PFSK-1 (cell line): Measurements from ENCODE around the gene ACTN1.

Experiments
- FOXP2 ChIP-seq: optimal IDR thresholded peaks from 2 replicates; pipeline ENCODE3; 2011; ENCODE audit warnings: borderline replicate concordance, control low read depth, inconsistent platforms; ENCODE audit not compliant: insufficient read depth; ENCODE audit errors: extremely low read length, extremely low read depth
- POLR2AphosphoS5 ChIP-seq: IDR thresholded peaks from 2 replicates; pipeline ENCODE4 v1.6.1; 2012; ENCODE audit warnings: low read depth, mild to moderate bottlenecking, control low read depth, low read length, moderate library complexity
- REST ChIP-seq, 2 experiments: IDR thresholded peaks; 2 replicates each; pipeline versions ENCODE4 v1.6.1 to v1.8.0; 2011 to 2012; ENCODE audit warnings: low read depth in 2 of 2, low read length in 2 of 2, control low read depth in 1 of 2, inconsistent platforms in 1 of 2, mild to moderate bottlenecking in 1 of 2, moderate library complexity in 1 of 2; ENCODE audit not compliant: insufficient read depth in 1 of 2
- SIN3A ChIP-seq: IDR thresholded peaks from 2 replicates; pipeline ENCODE4 v1.6.1; 2012; ENCODE audit warnings: mild to moderate bottlenecking, low read length, moderate library complexity, borderline replicate concordance; ENCODE audit not compliant: insufficient read depth
- TAF1 ChIP-seq: IDR thresholded peaks from 2 replicates; pipeline ENCODE4 v1.6.1; 2012; ENCODE audit warnings: low read length, control low read depth, borderline replicate concordance; ENCODE audit not compliant: insufficient read depth

The ACTN1 gene

GRCh38 chr14:68982581-68982980 is 3.5 kb upstream of the ACTN1 start:
- TF ChIP-seq FOXP2 (no peak), REST (IDR thresholded peaks at IDR 0.05; ENCODE audit: insufficient read depth in 1 of 2, low read depth in 2 of 2, low read length in 2 of 2) (no peak), SIN3A (no peak), POLR2AphosphoS5 (no peak), TAF1 (no peak)

GRCh38 chr14:68981539-68981976 is 2.5 kb upstream of the ACTN1 start:
- no peak for TF ChIP-seq REST (IDR thresholded peaks at IDR 0.05; ENCODE audit: insufficient read depth in 1 of 2, low read depth in 2 of 2, low read length in 2 of 2)
- no peak for TF ChIP-seq FOXP2
- no peak for TF ChIP-seq TAF1
- no peak for TF ChIP-seq SIN3A
- no peak for TF ChIP-seq POLR2AphosphoS5

DNA sequence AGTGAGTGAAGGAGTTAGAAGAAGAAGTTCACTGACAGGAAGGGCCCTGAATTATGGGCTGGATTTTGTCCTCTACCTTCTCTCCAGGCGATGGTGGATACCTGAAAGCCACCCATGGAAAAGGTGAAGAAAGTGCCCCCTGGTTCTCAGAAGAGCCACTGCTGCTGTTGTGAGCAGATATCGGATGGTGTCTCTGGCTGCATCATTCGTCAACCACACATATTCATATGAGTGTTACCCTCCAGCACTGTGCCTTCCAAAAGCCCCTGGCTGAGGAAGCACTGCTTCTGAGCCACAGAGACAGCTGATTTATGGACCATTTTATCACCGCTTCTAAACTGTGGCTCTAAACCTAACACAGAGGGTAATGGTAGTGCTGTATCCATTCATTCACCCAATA is 2.0 kb upstream of the ACTN1 start:
- no peak for TF ChIP-seq FOXP2
- TF ChIP-seq REST (IDR thresholded peaks at IDR 0.05; ENCODE audit: insufficient read depth in 1 of 2, low read depth in 2 of 2, low read length in 2 of 2) = no peak
- no peak for TF ChIP-seq POLR2AphosphoS5
- no peak for TF ChIP-seq SIN3A
- no peak for TF ChIP-seq TAF1

DNA sequence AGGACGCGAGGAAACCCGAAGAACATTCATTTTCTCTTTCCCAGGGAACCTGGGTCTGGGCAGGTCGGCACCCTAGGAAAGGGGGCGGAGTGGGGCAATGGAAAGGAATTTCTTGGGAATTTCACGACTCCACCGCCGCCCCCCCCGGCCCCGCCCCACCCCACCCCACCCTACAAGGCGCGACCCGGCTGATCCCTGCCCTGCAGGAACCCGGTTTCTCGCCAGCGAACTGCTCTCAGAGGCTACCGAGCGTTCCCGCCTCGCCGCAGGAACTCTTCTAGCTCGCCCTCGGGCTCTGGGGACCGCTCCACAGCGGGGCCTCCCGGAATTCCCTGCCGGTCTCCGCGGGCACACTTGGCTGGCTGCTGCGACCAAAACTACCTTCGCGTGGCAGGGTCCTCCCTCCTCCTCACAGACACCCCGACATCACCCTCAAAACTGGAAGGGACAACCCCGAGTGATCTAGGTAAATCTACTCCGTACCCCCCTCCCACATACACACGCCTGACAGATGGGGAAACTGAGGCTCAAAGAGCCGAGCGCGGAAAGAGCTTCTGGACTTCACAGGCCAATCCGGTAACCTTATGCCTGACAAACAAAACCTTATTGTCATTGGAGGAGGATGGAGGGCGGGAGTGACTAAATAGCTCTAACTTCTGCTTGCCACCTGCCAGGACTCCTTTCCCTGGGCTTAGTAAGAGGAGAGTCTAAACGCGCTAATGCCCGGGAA is 785 bp upstream of the ACTN1 start:
- TF ChIP-seq POLR2AphosphoS5 = no peak
- TF ChIP-seq FOXP2 = no peak
- no peak for TF ChIP-seq REST (IDR thresholded peaks at IDR 0.05; ENCODE audit: insufficient read depth in 1 of 2, low read depth in 2 of 2, low read length in 2 of 2)
- TF ChIP-seq TAF1 = no peak
- no peak for TF ChIP-seq SIN3A
